GM12872 (cell line): ENCODE measurements around the gene TBXAS1.

Source experiments
- TF ChIP-seq, protein P1 (sequence below): IDR thresholded peaks from 3 replicates; pipeline ENCODE4 v1.5.1; 2011; ENCODE audit warnings: low read depth, mild to moderate bottlenecking, low read length, moderate library complexity; ENCODE audit not compliant: insufficient read depth

TBXAS1 gene

GRCh38 chr7:139813151-139813550, 15.9 kb upstream of the TBXAS1 start:
- TF ChIP-seq, protein P1, sequence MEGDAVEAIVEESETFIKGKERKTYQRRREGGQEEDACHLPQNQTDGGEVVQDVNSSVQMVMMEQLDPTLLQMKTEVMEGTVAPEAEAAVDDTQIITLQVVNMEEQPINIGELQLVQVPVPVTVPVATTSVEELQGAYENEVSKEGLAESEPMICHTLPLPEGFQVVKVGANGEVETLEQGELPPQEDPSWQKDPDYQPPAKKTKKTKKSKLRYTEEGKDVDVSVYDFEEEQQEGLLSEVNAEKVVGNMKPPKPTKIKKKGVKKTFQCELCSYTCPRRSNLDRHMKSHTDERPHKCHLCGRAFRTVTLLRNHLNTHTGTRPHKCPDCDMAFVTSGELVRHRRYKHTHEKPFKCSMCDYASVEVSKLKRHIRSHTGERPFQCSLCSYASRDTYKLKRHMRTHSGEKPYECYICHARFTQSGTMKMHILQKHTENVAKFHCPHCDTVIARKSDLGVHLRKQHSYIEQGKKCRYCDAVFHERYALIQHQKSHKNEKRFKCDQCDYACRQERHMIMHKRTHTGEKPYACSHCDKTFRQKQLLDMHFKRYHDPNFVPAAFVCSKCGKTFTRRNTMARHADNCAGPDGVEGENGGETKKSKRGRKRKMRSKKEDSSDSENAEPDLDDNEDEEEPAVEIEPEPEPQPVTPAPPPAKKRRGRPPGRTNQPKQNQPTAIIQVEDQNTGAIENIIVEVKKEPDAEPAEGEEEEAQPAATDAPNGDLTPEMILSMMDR, result no peak

- TF ChIP-seq, protein P1, result no peak
Measured at GRCh38 chr7:139813689-139814088, 15.4 kb upstream of the TBXAS1 start.

GRCh38 chr7:139817249-139817648, 11.8 kb upstream of the TBXAS1 start:
- TF ChIP-seq, protein P1, result no peak

GRCh38 chr7:139820089-139820488, 9.0 kb upstream of the TBXAS1 start:
- TF ChIP-seq, protein P1, result no peak

DNA sequence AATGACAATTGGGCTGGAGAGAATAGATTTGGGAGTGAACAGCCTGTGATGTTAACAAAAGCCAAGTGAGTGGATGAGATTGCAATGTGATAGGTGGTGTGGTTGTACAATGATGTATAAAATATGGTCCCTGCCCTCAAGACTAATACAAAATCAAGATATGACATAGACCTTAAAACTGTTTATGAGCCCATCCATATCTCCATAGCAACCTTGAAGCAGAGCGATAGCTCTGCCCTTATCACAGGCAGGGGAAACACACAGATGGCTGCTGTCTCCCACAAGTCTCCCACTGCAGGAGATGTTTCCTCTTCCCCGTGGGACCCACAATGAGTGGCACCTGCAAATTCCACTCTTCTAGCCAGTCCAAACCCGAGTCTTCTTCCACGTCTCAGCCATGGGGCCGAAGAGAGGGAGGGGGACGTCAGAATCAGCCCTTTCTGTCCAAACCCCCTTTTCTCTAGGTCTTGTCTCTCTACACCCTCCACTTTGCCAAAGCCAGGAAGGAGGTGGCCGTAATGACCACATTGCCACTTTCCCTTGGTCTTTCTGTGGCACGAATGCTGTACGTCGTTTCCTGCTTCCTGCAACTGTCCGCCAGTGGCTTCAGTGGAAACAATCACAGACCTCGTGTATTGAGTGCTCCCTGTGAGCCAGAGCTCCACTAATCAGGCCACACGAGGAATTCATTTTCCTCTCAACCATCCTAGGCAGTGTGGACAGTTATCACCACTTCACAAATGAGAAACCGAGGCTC, 7.5 kb upstream of the TBXAS1 start:
- TF ChIP-seq, protein P1, result no peak

GRCh38 chr7:139822855-139823254, 6.2 kb upstream of the TBXAS1 start:
- TF ChIP-seq, protein P1, result no peak

GRCh38 chr7:139823959-139824521, 5.0 kb upstream of the TBXAS1 start:
- TF ChIP-seq, protein P1, result no peak
